Measurements from ENCODE around the gene DAZAP2.
"Not testable (repeated sequence)": the region's sequence is repeated elsewhere in the genome, so short reads cannot be mapped to it uniquely, and the experiment has no call there.

The DAZAP2 gene

GRCh38 chr12:51270951-51271518 is 32.4 kb downstream of the DAZAP2 start:
- peaks cover 18% of the 10 kb centered on the region for H3K27me3 ChIP-seq (ENCODE audit: control insufficient read depth, insufficient read depth, low read length)
- H3K4me3 ChIP-seq (ENCODE audit: low read depth, low read length), result peak overlapping the region; percentile 76
- H3K9me3 ChIP-seq (ENCODE audit: control insufficient read depth, insufficient read depth, low read depth, low read length), result no peaks in the 10 kb centered on the region
- peak overlapping the region; percentile 68 for H3K9ac ChIP-seq (ENCODE audit: low read length)
- H3K27ac ChIP-seq (ENCODE audit: low read depth, low read length), result no peak overlapping the region
- no peaks in the 10 kb centered on the region for H3K36me3 ChIP-seq (ENCODE audit: control insufficient read depth, insufficient read depth, low read length)
- H3K4me1 ChIP-seq (ENCODE audit: control insufficient read depth, insufficient read depth, low read length), result peaks cover 10% of the 10 kb centered on the region; the same call in 1 of the 2 replicates

- H3K36me3 ChIP-seq (ENCODE audit: control insufficient read depth, insufficient read depth, low read length); H3K4me3 ChIP-seq (ENCODE audit: low read depth, low read length); H3K9me3 ChIP-seq (ENCODE audit: control insufficient read depth, insufficient read depth, low read depth, low read length); H3K9ac ChIP-seq (ENCODE audit: low read length); H3K4me1 ChIP-seq (ENCODE audit: control insufficient read depth, insufficient read depth, low read length); H3K27ac ChIP-seq (ENCODE audit: low read depth, low read length): not testable (repeated sequence)
- peaks cover 18% of the 10 kb centered on the region for H3K27me3 ChIP-seq (ENCODE audit: control insufficient read depth, insufficient read depth, low read length)
Measured at GRCh38 chr12:51272810-51273209, 34.2 kb downstream of the DAZAP2 start.

GRCh38 chr12:51275088-51275487 is 36.5 kb downstream of the DAZAP2 start:
- Histone ChIP-seq H3K27ac (ENCODE audit: low read depth, low read length) (no peak overlapping the region), H3K4me1 (ENCODE audit: control insufficient read depth, insufficient read depth, low read length) (no peaks in the 10 kb centered on the region), H3K4me3 (ENCODE audit: low read depth, low read length) (no peak overlapping the region), H3K36me3 (ENCODE audit: control insufficient read depth, insufficient read depth, low read length) (no peaks in the 10 kb centered on the region), H3K9me3 (ENCODE audit: control insufficient read depth, insufficient read depth, low read depth, low read length) (no peaks in the 10 kb centered on the region), H3K9ac (ENCODE audit: low read length) (no peak overlapping the region), H3K27me3 (ENCODE audit: control insufficient read depth, insufficient read depth, low read length) (peaks cover 12% of the 10 kb centered on the region)

GRCh38 chr12:51281202-51281924 is 42.7 kb downstream of the DAZAP2 start:
- H3K36me3 ChIP-seq (ENCODE audit: control insufficient read depth, insufficient read depth, low read length), result no peaks in the 10 kb centered on the region
- no peak overlapping the region for H3K4me3 ChIP-seq (ENCODE audit: low read depth, low read length)
- no peaks in the 10 kb centered on the region for H3K27me3 ChIP-seq (ENCODE audit: control insufficient read depth, insufficient read depth, low read length)
- H3K4me1 ChIP-seq (ENCODE audit: control insufficient read depth, insufficient read depth, low read length), result no peaks in the 10 kb centered on the region
- no peaks in the 10 kb centered on the region for H3K9me3 ChIP-seq (ENCODE audit: control insufficient read depth, insufficient read depth, low read depth, low read length)
- H3K27ac ChIP-seq (ENCODE audit: low read depth, low read length), result no peak overlapping the region
- H3K9ac ChIP-seq (ENCODE audit: low read length), result no peak overlapping the region

GRCh38 chr12:51285843-51286242 is 47.2 kb downstream of the DAZAP2 start:
- H3K9me3 ChIP-seq (ENCODE audit: control insufficient read depth, insufficient read depth, low read depth, low read length), result no peaks in the 10 kb centered on the region
- no peak overlapping the region for H3K27ac ChIP-seq (ENCODE audit: low read depth, low read length)
- no peak overlapping the region for H3K9ac ChIP-seq (ENCODE audit: low read length)
- no peaks in the 10 kb centered on the region for H3K27me3 ChIP-seq (ENCODE audit: control insufficient read depth, insufficient read depth, low read length)
- no peaks in the 10 kb centered on the region for H3K36me3 ChIP-seq (ENCODE audit: control insufficient read depth, insufficient read depth, low read length)
- H3K4me1 ChIP-seq (ENCODE audit: control insufficient read depth, insufficient read depth, low read length), result no peaks in the 10 kb centered on the region
- H3K4me3 ChIP-seq (ENCODE audit: low read depth, low read length), result no peak overlapping the region

- not testable (repeated sequence) for H3K9ac ChIP-seq (ENCODE audit: low read length); H3K4me3 ChIP-seq (ENCODE audit: low read depth, low read length); H3K27me3 ChIP-seq (ENCODE audit: control insufficient read depth, insufficient read depth, low read length); H3K36me3 ChIP-seq (ENCODE audit: control insufficient read depth, insufficient read depth, low read length); H3K4me1 ChIP-seq (ENCODE audit: control insufficient read depth, insufficient read depth, low read length); H3K9me3 ChIP-seq (ENCODE audit: control insufficient read depth, insufficient read depth, low read depth, low read length); H3K27ac ChIP-seq (ENCODE audit: low read depth, low read length)
Measured at GRCh38 chr12:51291603-51292513, 53.2 kb downstream of the DAZAP2 start.

All from HUES6 (cell line).